Measurements from ENCODE around the gene C10orf120.

Gene C10orf120

DNA sequence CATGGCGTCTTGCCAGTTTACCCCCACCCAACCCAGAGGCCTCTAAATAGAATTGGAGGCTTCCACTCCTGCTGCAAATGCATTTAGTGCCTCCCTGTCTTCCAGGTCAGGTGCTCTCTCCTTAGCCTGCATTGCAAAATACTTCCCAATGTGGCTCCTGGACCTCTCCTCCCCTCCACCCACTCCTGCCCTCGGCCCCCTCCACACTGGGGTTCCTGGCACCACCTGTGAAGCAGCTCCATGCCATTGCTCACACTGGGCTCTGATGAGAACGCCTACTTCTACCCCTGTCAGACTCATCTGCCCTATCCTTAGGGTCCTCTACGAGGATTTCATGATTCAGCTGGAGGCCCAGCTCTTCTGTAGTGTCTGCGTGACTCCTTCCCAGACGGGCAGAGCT, 37.4 kb downstream of the C10orf120 start:
- DNase-seq (ENCODE audit: low read depth in 1 of 2, low spot score in 1 of 2), result no peak

DNA sequence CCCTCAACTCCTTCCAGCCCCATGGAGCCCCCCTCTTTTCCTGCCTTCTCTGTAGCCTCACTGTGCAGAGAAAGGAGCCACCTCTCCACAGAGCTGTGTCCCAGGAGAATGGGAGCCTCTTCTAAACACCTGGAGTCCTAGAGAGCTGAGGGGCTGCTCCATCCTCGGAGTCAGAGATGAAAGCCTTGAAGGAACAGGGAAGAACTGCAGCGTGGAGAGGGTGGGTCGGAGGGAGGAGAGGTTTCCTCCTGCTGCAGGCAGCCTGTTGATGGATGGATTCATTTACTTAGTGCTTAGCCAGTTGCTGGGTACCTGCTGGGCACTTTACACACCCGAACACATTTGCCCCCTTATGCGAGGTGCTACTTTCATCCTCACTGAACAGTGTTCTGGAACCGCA, 39.0 kb downstream of the C10orf120 start:
- DNase-seq (ENCODE audit: low read depth in 1 of 2, low spot score in 1 of 2), result no peak

DNA sequence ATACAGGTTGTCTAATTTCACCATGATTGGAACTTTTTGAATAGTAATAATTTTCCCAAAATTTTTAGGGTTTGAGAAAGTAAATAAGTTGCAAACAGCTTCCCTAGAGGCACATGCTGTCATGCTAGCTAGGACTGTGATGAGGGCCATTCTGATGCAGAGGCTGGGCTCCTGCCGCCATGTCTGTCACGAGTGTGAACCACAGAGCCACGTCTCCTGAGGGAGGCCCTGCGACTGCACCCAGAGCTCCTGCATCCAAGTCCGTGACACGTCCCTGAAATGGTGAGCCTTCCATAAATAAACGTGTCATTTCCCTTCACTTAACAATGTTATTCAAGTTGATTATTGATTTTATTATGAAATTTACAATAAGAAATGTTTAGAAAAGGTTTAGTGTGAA, 40.0 kb downstream of the C10orf120 start:
- DNase-seq (ENCODE audit: low read depth in 1 of 2, low spot score in 1 of 2), result no peak

DNA sequence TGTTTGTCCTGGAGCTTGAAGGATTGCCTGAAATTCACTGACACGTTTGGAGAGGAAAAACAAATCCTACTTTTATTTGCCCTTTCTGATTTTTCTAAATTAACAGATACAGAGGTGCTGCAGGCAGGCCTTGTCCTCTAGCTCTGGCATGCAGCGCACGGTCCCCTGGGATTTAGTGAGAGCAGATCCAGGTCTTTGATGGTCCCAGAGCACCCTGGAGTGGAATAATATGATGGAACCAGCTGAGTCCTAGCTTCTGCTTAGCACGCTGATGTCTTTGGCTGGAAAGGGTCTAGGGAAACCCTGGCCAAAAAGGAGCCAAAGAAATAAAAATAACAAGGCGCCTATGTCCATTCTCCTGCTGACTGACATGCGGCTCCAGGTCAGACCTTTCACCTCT, 40.5 kb downstream of the C10orf120 start:
- no peak for DNase-seq (ENCODE audit: low read depth in 1 of 2, low spot score in 1 of 2)

DNA sequence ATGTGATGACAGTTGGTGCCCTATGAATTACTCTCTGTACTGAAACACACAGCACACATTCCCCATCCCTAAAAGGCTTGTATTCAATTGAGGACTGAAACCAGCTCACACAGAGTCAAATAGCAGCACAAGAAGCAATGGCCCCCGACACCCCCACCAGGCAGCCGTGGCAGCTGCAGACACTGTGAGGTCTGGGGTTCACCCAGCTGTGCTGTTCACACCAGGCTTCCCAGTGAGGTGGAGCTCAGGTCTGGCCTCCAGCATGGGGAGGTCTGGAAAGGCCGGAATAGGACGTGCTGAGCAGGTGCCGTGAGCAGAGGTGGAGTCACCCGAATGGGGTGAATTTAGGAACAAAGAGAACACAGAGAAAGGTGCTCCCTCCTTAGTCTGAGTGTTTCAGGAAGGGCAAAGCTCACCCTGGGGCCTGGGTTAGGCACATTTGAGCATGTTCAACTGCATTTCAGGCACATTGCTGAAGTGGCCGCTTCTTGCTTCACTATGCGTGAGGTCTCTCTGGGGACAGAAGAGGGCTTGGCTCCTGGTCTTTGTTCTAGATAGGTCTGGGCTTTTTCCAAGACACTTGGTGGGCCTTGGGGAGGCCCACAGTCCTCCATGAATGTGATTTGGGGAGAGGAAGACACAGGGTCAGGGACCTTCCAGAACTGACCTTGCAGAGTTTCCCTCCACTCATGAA, 41.1 kb downstream of the C10orf120 start:
- DNase-seq (ENCODE audit: low read depth in 1 of 2, low spot score in 1 of 2), result no peak

DNA sequence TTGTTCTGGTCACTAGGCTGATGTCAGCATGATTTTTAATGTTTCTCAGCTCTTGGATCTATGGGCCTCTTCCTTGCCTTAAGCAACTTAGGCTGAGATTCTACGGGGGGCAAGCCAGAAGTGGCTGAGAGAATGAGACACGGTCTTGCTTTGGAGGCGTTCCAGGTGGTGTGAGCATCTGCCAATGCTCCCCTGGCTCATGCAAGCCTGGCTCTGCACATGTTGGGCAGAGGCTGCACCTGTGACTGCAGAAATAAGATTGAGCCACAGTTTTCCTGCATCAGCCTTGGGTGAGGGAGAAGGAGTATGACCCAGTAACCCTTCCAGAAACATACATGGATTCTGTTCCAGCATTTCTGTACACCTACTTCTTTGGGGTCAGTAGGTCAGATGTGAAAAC, 41.9 kb downstream of the C10orf120 start:
- DNase-seq (ENCODE audit: low read depth in 1 of 2, low spot score in 1 of 2), result no peak

DNA sequence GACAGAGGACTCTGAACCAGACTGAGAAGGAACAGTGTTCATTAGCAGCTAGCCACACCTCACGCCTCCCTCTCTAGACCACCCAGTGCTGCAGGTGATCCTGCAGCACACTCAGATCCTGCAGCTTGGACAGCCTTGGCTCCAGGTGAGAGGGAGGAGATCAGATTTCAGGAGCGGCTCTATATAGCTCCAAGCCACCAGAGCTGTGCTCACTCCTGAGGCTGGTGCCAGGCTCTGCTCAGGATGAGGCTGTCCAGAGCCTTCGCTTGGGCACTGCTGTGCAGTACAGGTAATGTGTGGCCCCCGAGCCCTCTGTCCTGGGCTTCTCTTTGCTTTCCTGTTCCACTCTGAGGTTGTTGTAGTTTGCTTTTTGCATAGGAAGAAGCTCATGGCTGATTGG, 42.4 kb downstream of the C10orf120 start:
- no peak for DNase-seq (ENCODE audit: low read depth in 1 of 2, low spot score in 1 of 2)

DNA sequence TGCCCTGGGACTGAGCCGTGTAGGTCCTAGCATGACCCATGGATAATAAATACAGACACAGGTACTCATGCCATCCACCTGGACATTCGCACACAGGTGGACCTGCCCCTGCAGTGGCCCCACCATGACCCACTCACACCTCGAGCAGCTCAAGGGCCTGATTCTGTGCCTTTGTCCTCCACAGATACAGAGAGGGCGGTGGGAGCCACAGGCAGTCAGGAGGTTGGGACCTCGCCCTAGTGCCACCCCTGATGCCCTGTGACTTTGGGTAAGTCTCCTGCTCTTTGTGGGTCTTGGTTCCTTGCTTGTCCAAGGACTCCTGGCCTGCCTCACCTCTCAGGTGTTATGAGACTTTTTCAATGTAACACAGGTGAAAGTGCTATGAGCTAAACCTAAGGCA, 42.9 kb downstream of the C10orf120 start:
- no peak for DNase-seq (ENCODE audit: low read depth in 1 of 2, low spot score in 1 of 2)

DNA sequence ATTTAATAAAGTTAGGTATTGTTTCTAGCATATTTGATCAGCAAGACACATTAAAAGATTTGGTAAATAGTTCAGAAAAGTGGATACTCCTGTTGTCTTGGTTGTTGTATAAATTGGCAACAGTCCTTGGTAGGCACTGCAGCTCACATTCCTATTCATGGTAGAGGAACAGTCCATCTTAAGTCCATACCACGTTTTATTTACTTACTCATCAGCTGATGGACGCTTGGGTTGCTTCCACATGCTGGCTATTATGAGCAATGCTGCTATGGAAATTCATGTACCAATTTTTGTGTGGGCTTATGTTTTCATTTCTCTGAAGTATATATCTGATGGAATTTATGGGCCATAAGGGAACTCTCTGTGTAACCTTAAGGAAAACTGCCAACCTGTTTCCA, 43.3 kb downstream of the C10orf120 start:
- DNase-seq (ENCODE audit: low read depth in 1 of 2, low spot score in 1 of 2), result no peak

DNA sequence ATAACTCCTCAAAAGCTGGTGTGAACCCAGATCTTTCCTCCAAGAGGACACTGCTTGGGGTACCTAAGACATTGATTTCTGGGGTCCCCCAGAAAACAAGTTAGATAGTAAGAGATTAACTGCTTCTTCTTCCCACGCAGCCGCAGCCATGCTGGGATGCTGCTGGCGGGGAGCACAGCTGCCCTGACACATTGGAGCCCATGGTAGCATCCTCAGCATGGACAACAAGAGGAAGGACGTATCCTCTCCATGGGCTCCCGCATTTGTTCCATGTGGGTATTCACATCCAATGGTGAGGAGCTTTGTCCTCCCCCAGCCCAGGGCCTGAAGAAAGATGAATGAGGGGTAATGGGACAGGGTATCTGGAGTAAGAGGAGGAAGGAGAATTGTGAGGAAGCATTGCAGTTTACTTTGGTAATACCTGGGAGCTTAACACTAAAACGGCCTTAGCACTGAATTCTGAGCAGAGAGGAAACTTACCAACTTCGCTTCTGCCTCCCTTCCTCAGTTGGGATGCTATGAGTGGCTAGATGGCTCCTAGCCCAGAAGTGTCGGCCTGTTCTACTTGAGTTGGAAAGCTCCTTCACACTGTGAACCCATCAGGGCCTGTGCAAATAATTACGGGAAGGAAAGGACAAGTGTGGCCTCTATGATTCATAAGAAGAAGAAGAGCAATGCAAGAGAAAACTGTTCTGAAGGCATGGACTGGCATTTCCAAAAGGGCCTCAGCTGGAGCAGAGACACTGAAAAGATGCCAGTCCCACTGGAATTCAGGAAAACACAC, 43.9 kb downstream of the C10orf120 start:
- DNase-seq (ENCODE audit: low read depth in 1 of 2, low spot score in 1 of 2), result no peak

DNA sequence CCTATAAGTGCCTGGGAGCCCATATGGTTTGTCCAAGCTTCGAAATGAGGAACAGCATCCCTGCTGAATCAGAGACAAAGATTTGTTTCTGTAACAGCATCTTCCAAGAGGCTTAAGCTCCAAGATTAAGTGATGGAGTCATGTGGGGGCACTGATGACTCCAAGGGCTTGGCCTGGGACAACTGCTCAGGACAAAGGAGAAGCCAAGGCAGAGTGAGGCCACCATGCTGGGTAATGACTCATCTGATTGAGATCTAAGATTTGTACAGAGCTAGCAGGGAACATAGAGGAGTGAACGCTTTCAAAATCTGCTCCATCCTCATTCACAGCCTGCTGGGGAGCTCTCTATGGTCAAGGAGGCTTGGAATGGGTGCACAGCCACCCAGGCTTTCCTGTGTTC, 49.3 kb downstream of the C10orf120 start:
- no peak for DNase-seq (ENCODE audit: low read depth in 1 of 2, low spot score in 1 of 2)

DNA sequence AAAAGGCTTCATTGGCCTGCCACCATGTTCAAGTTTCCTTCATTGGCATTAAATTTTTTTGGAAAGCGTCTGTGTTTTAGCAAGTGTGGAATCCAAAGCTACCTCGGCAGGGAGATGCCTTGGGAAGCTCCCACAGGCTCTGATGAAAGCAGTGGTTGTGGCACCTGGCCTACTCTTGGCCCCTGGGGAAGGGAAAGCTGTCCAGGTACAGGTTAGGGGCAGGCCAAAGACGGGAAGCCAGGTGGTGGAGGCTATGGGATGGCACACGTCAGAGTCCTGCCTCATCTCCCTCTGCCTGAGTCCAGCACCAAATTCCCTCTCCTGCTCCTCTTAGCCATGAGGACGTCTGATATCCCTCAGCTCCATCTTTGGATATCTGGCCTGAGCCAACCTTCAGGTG, 49.7 kb downstream of the C10orf120 start:
- no peak for DNase-seq (ENCODE audit: low read depth in 1 of 2, low spot score in 1 of 2)

DNA sequence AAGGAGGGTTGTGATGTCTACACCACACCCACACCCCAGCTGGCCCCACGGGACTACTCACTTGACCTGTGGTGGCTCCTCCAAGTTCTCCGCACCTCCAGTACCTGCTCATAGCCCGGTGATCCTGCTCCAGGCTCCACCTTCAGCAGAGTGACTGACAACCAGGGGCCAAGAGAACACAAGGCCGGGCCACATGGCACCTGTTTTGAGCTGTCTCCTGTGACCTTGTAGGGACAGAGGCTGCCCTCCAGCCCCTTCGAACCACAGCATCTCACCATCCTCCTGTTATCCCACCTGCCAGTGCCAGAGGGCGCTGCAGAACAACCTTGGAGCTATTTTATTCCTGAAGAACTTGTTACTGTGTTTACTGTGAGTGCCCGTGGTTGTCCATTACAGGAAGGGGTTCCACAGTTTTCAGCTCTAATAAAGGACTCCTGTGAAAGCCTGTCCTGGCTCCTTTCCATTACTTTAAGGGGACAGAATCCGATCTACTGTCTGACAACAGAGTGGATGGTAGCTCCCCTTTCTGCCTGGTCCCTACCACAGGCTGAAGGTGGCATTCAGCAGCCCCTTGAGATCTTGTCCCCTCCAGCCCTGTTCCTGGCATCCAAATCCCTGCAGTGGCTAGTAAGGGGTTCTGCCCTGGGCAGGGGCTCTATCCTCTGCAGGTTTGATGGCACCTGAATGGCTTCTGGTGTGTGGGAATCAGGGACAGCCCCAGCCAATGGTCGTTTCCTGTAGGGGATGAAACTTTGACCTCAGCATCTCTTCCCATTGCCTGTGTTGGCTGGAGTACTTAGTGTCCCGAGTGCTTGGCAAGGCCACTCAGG, 50.8 kb downstream of the C10orf120 start:
- no peak for DNase-seq (ENCODE audit: low read depth in 1 of 2, low spot score in 1 of 2)

All from activated T-helper 1 cell treated with anti-CD3 and anti-CD28 coated beads, Interleukin-2, amount 50 U/mL, for 16 hours (primary cell).